ENCODE data around the gene IFFO2. TPM values are rescaled to one million over a fixed set of nuclear protein-coding genes. Genes with fewer than 3 reads are reported as not detected.

The IFFO2 gene
- total and polyA plus RNA-seq, 2 of the 8 experiments (the other 6 are each of a cell fraction or from before 2014, with no cell fraction given): 6.6 to 10.4 TPM

DNA sequence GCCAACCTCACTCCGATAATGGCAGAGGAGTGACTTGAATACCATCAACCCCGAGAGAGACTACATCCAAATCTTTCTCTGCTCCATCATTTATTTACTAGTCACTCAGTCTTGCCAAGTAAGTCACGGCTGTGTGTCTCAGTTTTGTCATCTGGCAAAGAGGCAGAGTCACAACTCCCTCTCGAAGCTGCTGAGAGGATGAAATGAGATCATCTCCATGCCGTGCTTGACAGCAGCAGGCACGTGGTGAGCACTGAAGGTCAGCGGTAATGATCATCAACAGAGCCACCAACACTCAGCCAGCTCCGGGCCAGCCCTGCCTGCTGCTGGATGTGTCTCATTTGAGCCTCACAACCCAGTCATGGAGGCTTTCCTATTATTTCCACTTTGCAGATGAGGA, 74.0 kb downstream of the IFFO2 start:
- H3K56ac ChIP-seq (replicated peaks; ENCODE audit: insufficient read length, low read depth, low read length): no peak overlapping the region
- no peak overlapping the region for H3K14ac ChIP-seq (ENCODE audit: insufficient read length)
- H3K4me1 ChIP-seq (replicated peaks in 1 of 4; ENCODE audit: control insufficient read depth in 3 of 4, insufficient read depth in 4 of 4, low read length in 3 of 4): peaks cover 0 to 6% (median 4%) of the 10 kb centered on the region in 4 experiments; a peak in 4 of 7 replicates
- FAIRE-seq (no peak), DNase-seq (ENCODE audit: low read depth in 1 of 2, low spot score in 2 of 2) (no peak)
- H3K18ac ChIP-seq (ENCODE audit: extremely low read depth, low read length): no peak overlapping the region
- H4K20me1 ChIP-seq (replicated peaks in 1 of 2; ENCODE audit: control insufficient read depth in 1 of 2, insufficient read depth in 2 of 2, low read length in 2 of 2): peaks cover 0 to 8% of the 10 kb centered on the region in 2 experiments
- no peak overlapping the region for H4K8ac ChIP-seq (ENCODE audit: extremely low read depth, insufficient read depth, low read length)
- no peak overlapping the region for H2BK120ac ChIP-seq (replicated peaks; ENCODE audit: low read depth, low read length)
- 90% methylated on average over 8 of the region's 8 CpGs; no CpG with 5 or more reads in 1 of the 2 experiments for WGBS, 2 experiments (ENCODE audit: extremely low coverage in 1 of 2, insufficient coverage in 1 of 2, insufficient read length in 1 of 2, insufficient replicate concordance in 2 of 2, low coverage in 1 of 2, low lambda C conversion rate in 2 of 2, missing lambda C conversion rate in 1 of 2)
- no peaks in the 10 kb centered on the region for H3K27me3 ChIP-seq (replicated peaks in 1 of 4; ENCODE audit: control insufficient read depth in 3 of 4, extremely low read depth in 1 of 4, insufficient read depth in 3 of 4, low read length in 3 of 4)
- no peak overlapping the region for H3K23ac ChIP-seq (ENCODE audit: insufficient read length)
- no peak overlapping the region for H2BK15ac ChIP-seq (ENCODE audit: low read length)
- H4K5ac ChIP-seq (ENCODE audit: insufficient read length, low read depth, low read length): no peak overlapping the region
- H3K27ac ChIP-seq (ENCODE audit: low read depth, low read length): no peak overlapping the region
- H2AFZ ChIP-seq (ENCODE audit: low read length): no peak overlapping the region
- H3K79me1 ChIP-seq (ENCODE audit: low read depth, low read length): no peaks in the 10 kb centered on the region
- no peak overlapping the region for H3K4me2 ChIP-seq (ENCODE audit: insufficient read depth in 1 of 2, low read depth in 2 of 2, low read length in 2 of 2)
- H2BK12ac ChIP-seq (ENCODE audit: low read depth, low read length): no peak overlapping the region
- no peaks in the 10 kb centered on the region for H3K9me3 ChIP-seq (ENCODE audit: insufficient read depth in 2 of 2, low read depth in 1 of 2, low read length in 1 of 2)
- H3K9ac ChIP-seq (replicated peaks in 1 of 4; ENCODE audit: extremely low read depth in 1 of 4, low read depth in 3 of 4, low read length in 3 of 4): no peak overlapping the region
- H3K4me3 ChIP-seq (ENCODE audit: extremely low read depth in 1 of 4, insufficient read depth in 2 of 4, low read depth in 3 of 4, low read length in 4 of 4): no peak overlapping the region
- no peak overlapping the region for H4K91ac ChIP-seq (replicated peaks; ENCODE audit: insufficient read length, low read length)
- H3K23me2 ChIP-seq (ENCODE audit: low read depth, low read length): no peaks in the 10 kb centered on the region
- H3K4ac ChIP-seq (replicated peaks; ENCODE audit: insufficient read length, low read depth, low read length): no peak overlapping the region
- H3K79me2 ChIP-seq (ENCODE audit: control insufficient read depth in 1 of 2, insufficient read depth in 2 of 2, low read length in 2 of 2): no peaks in the 10 kb centered on the region
- ChIA-PET POLR2A (ENCODE audit: partially characterized antibody) (no interaction called here), CTCF (ENCODE audit: partially characterized antibody) (interaction anchor here (0.7 to 14.4 kb wide), 5 partner anchors 7 to 190 kb away, joined by 3 to 131 read pairs (median 19); partner anchors contain the start of gene ALDH4A1)
- no peak overlapping the region for H2BK5ac ChIP-seq (ENCODE audit: low read depth, low read length)
- peaks cover 0 to 11% (median 2%) of the 10 kb centered on the region in 4 experiments; a peak in 4 of 8 replicates for H3K36me3 ChIP-seq (ENCODE audit: control insufficient read depth in 2 of 4, insufficient read depth in 4 of 4, low read length in 3 of 4)
- H2AK5ac ChIP-seq (ENCODE audit: low read depth, low read length): no peak overlapping the region
- no peak overlapping the region for H2BK20ac ChIP-seq (ENCODE audit: low read length)
- TF ChIP-seq TAF1 (IDR thresholded peaks at IDR 0.05; ENCODE audit: low read depth, low read length) (no peak), HDAC2 (IDR thresholded peaks at IDR 0.05; ENCODE audit: borderline replicate concordance in 1 of 2, low read depth in 2 of 2, low read length in 2 of 2) (no peak), E2F6 (IDR thresholded peaks at IDR 0.05) (no peak), RBBP5 (IDR thresholded peaks at IDR 0.05; ENCODE audit: borderline replicate concordance, low read depth, low read length) (no peak), CBX5 (IDR thresholded peaks at IDR 0.05; ENCODE audit: low read depth, low read length) (no peak), RXRA (IDR thresholded peaks at IDR 0.05; ENCODE audit: insufficient read depth, low read depth, low read length) (no peak), ATF2 (IDR thresholded peaks at IDR 0.05; ENCODE audit: low read length) (no peak), BCL11A (IDR thresholded peaks at IDR 0.05; ENCODE audit: low read depth in 2 of 2, low read length in 2 of 2) (no peak), JUND (IDR thresholded peaks at IDR 0.05; ENCODE audit: low read length) (no peak)
- TF ChIP-seq, protein P1, sequence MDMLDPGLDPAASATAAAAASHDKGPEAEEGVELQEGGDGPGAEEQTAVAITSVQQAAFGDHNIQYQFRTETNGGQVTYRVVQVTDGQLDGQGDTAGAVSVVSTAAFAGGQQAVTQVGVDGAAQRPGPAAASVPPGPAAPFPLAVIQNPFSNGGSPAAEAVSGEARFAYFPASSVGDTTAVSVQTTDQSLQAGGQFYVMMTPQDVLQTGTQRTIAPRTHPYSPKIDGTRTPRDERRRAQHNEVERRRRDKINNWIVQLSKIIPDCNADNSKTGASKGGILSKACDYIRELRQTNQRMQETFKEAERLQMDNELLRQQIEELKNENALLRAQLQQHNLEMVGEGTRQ (IDR thresholded peaks at IDR 0.05; ENCODE audit: low read length): no peak
